B cell (primary cell): ENCODE data around the gene VWA8.

Experiments used
- CTCF ChIP-seq: fragments of 200-600 bp; IDR thresholded peaks from one replicate; pipeline ENCODE4 v1.8.0; 2022; ENCODE audit warnings: antibody characterized with exemption, mild to moderate bottlenecking
- EZH2 ChIP-seq: IDR thresholded peaks from 2 replicates; pipeline ENCODE4 v1.6.1; 2012; ENCODE audit warnings: borderline replicate concordance, low read depth, mild to moderate bottlenecking, moderate library complexity, low read length; ENCODE audit not compliant: insufficient read depth, poor library complexity, severe bottlenecking

- TF ChIP-seq CTCF = no peak
- no peak for TF ChIP-seq EZH2
Measured at GRCh38 chr13:41587490-41587889, 373.4 kb downstream of the VWA8 start.
